EH (cell line): ENCODE data around the gene CNBP.
"Not testable (repeated sequence)": the region's sequence is repeated elsewhere in the genome, so short reads cannot be mapped to it uniquely, and the experiment has no call there.

Source experiments
- DNase-seq: peaks from one replicate; pipeline ENCODE4 v3.0.0-alpha.2; 2015; ENCODE audit warnings: low read depth

Gene CNBP

DNA sequence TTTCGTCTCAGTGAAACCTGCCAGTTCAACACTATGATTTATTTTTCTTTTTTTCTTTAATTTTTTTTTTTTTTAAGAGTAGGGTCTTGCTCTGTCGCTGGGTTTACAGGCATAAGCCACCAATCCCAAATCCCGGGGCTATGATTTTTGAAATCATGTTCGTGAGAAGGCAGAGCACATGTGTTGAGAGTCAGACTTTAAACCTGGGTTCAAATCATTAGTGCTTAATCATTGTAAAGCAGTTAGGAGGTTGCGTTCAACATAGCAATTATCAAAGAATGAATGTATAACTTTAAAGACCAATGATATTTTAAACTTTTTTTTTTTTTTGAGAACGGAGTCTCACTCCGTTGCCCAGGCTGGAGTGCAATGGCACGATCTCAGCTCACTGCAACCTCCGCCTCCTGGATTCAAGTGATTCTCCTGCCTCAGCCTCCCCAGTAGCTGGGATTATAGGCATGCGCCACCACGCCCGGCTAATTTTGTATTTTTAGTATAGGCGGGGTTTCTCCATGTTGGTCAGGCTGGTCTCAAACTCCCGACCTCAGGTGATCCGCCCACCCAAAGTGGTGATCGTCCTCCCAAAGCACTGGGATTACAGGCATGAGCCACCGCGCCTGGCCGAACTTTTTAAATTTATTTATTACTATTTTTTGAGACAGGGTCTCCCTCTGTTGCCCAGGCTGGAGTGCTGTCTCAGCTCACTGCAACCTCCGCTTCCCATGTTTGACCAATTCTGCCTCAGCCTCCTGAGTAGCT lies 1.3 kb upstream of the CNBP start:
- DNase-seq: not testable (repeated sequence)

DNA sequence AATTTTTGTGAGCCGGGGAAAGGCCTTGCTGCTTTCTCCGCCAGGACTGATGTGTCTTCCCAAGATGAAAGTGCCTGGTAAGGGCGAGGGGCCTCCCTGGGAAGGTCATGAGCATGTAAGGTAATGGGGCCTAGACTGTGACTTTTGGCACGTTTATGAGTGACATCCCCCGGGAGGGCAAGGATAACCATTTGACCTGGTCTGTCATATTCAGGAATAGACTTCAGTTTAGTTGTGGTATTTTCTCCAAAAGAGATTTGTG lies 631 bp upstream of the CNBP start:
- peak; percentile 31 for DNase-seq

DNA sequence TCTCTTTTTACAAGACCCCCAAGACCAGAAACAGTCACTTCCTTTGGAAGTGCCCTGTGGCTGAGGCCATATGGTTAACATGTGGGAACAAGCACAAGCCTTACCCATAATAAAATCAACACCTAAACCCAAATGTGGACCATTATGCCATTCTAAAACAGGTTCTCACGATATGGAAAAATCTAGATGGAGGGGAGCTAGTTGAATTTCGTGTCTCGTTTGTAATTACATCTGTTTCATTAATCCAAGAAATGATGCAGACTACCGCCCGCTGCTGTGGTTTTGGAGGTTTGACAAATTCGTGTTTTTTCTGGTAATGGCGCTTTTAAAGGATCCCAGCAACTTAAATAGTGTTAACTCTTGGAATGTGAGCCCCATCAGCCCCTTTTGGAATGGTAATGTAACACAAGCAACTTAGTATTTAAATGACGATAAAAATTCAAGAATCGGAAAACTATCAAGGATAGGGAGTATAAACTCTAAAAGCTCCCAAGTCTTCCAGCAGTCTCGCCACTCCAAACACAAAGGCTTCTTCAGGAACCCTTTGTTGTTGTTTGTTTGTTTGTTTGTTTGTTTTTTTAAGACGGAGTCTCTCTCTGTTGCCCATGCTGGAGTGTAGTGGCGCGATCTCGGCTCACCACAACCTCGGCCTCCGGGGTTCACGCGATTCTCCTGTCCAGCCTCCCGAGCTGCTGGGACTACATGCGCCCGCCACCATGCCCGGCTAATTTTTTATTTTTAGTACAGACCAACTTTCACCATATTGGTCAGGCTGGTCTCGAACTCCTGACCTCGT lies 1.1 kb downstream of the CNBP start:
- DNase-seq: peak; percentile 60

DNA sequence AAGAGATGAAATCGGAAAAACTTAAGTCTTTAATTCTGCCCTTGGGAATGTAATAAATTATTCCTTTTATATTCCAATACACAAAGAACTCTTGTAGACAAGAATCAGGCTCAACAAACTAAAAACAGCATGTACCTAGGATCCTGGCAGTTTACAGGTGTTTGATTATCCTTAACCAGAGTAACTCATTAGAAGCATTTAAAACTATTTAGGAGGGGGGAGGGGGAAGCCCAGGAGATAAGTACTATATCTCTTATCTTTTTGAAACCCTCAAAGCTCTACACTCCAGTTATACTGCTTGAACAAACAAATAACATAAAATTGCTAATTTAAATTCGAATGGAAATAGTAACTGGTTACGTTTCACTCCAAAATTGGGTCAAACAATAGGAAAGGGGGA lies 1.9 kb downstream of the CNBP start:
- no peak for DNase-seq

DNA sequence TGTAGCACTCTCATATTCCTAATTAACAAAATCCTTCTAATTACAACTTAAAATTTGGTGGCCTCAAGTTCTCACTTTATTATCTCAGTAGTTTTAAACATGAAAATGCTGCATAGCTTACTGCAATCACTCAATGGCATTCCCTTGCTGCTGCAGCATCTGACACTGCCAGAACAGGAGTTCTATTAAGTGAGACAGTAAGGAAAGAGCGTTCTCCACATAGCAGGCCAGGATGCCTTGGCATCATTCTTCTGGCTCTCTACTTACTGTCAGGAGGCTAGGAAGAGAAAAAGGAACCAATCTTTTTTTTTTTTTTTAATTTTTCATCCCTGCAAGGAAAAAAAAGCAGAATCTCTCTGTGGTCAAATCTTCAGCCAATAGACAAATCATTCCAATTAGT lies 3.2 kb downstream of the CNBP start:
- DNase-seq: peak; percentile 36

DNA sequence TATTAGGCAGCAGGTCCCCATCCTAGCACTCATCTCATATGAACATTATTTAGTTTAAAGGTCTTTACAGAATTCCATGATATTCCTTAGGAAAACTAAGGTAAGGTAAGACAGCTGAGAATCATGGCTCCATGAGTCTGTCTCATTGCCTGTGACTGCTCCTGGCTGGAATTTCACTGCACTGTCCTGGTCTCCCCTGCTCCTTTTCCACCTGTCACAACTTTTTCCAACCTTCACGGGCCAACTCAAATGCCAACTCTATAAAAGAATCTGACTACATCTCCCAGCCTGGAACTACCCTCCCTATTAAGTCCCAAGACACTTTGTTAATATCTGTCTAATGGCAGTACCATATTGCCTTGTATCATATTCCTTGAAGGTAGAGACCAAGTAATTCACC lies 7.6 kb downstream of the CNBP start:
- no peak for DNase-seq

DNA sequence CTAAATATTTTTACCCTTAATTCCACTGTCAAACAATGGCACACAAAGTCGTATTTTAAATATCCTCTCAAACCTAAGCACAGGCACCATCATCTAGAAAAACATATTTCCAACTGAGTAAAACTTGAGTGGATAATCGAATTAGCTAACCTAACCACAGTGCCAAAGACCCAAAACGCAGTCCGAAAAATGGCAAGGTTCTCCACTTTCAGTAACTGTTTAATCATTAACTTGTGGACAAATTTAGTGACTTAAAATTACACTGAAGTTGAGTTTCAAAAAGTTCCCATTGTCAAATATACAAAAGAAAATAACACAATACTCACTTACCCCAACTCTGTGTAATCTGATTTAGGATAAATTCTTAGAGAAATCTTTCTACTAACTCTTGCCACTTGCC lies 10.0 kb downstream of the CNBP start:
- no peak for DNase-seq

DNA sequence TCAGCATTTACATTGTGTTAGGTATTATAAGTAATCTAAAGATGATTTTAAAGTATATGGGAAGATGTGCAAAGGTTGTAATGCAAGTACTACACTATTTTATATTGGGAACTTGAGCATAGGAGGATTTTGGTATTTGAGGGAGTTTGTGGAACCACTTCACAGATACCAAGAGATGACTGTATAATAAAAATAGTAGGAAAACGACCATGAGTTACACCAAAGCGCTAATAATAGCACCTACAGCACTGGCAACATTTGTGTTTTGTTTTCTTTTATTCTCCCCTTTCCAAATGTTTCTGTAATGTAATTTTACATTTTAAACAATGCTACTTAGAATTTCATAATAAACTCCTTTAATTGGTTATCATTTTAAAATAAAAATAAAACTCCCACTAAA lies 10.5 kb downstream of the CNBP start:
- no peak for DNase-seq

DNA sequence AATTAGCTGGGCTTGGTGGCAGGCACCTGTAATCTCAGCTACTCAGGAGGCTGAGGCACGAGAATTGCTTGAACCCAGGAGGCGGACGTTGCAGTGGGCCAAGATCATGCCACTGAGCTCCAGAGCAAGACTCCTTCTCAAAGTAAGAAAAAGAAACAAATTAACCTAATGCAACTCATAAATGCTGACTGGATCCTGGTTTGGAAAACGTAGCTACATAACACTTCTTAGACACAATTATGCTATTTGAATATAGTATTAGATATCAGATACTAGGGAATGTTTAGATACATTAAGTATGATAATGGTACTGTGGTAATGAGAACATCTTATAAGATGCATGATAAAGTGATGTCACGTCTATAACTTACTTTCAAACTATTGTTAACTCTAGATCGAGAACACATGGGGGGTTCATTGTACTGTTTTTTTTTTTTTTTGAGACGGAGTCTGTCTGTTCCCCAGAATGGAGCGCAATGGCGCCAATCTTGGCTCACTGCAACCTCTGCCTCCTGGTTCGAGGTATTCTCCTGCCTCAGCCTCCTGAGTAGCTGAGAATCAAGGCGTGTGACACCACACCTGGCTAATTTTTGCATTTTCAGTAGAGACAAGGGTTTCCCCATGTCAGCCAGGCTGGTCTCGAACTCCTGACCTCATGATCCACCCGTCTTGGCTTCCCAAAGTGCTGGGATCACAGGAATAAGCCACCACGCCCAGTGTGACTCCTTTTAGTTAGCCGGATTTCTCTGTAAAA lies 16.9 kb downstream of the CNBP start:
- no peak for DNase-seq

DNA sequence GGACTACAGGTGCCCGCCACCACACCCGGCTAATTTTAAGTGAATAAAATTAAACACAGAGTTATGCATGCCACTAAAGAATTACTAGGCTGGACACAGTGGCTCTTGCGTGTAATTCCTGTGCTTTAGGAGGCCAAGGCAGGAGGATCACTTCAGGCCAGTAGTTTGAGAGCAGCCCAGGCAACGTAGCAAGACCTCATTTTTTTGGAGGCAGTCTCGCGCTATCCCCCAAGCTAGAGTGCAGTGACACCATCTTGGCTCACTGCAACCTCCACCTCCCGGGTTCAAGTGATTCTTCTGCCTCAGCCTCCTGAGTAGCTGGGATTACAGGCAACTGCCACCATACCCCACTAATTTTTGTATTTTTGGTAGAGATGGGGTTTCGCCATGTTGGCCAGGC lies 18.1 kb downstream of the CNBP start:
- not testable (repeated sequence) for DNase-seq

DNA sequence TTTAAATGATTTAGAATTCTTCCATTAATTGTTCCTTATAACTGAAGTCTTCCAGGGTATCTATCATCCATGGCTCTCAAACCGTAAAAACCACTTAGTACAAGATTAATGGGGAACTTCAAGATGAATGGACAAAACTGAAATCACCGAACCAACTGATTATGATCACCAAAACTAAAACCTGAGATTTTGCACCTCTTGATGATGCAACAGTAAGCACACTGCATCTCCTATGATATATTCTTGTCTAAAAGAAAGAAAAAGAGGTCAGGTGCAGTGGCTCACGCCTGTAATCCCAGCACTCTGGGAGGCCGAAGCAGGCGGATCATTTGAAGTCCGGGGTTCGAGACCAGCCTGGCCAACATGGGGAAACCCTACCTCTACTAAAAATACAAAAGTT lies 19.2 kb downstream of the CNBP start:
- DNase-seq: no peak

DNA sequence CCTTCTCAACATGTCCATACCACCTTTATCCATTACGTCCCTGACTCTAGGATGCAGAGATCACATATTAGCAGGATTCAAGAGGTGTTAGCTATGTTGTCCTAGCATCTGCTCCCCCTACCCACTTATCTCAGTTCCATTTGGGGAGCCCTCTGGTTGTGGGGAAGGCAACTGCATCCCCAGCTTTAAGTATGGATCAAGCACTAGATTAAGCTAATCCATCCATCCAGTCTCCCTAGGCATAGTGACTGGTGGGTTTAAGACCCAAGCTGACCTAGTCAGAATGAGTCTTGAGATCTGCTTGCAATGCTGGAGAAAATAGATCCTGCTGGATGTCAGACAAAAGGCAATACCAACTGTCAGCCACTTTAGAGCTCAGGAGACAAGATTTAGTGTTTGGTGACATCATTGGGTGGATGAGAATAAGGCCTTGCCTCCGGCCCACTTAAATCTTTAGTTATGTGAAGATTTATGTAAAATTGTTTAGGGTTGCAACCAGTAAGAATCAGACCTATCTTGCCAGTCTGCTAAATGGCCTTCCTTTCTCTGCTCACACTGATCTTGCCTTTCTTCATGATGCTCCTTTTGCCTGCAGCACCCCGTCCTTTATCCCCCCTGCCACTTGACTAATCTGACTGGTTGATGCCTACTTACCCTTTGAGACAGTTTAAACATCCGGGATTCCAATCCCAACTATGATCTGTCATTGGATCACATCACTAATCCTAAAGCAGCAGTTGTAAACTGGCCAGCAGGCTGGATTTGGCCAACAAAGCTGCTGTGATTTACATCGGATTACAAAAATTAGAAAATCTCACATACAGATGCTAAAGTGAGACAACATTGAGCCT lies 20.7 kb downstream of the CNBP start:
- DNase-seq: no peak

DNA sequence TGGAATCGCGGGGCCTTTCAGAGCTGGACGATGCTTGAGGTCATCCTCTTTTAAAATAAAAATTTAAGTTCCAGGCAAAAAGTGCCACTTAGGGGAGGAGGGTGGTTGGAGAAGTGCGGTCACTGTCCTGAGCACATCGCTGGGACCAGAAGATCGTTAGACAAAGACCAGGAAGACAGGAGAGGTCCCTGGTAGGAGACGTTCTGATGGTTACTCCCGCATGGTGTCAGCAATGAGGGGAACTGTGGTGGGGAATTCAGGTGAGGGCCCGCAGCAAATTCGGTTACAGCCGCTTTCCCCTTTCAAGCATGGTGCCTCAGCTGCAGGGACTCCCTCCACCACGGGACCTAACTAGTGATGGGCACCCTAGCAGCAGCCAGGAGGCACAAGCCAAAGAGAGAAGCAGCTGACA lies 21.8 kb downstream of the CNBP start:
- peak; percentile 29 for DNase-seq

DNA sequence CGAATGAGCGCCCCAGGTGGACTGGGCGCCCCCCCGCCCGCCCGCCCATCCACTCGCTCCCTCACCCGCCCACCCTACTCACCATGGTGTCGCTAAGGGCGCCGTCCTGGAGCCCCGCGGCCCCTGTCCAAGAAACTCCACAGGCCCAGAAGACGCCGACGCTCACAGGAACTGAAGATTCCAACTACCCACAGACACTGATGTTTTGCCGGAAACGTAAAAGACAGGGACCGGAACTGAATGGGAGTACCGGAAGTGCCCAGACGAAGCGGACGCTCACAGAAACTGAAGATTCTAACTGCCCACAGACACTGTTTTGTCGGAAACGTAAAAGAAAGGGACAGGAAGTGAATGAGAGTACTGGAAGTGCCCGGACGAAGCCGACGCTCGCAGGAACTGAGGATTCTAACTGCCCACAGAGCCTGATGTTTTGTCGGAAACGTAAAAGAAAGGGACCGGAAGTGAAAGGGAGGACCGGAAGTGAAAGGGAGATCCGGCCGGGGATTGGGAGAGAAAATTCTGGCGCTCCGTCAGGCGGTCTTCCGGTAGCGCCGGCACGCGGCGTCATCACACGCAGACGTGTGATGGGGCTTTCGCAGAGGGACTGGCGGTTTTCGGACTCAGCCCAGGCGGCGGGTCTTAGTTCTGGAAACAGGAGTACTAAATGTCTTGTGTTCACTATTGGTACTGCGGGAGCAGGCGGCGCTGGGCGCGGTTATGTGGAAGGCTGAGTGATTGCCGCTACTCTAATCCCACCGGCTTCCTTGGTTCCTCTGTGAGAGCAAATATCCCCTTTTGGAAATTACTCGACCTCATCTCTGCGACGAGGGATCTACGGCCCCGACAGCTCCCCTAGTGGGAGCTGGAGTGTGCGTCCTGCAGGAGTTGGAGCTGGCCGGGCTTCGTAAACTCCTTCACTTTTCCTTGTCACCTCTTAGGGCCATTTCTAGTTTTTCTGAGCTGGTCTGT lies 22.5 kb downstream of the CNBP start, which contains the start of gene ISY1:
Gene ISY1, minus strand, starts transcription at position 173 of the 969 bp plus-strand sequence. Its CDS starts 88 bp downstream, at position 85.
- DNase-seq: peak; percentile 96

DNA sequence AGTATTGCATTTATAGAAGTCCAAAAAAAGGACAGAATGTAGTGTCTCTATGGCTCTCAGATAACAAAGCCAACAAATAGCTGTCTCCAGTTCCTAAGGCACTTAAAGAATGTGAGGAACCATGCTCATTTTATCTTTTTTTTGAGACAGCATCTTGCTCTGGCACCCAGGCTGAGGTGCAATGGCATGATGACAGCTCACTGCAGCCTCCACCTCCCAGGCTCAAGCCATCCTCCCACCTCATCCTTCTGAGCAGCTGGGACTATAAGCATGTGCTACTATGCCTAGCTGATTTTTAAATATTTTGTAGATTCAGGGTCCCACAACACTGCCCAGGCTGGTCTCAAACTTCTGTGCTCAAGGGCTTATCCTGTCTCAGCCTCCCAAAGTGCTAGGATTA lies 38.9 kb downstream of the CNBP start:
- no peak for DNase-seq

DNA sequence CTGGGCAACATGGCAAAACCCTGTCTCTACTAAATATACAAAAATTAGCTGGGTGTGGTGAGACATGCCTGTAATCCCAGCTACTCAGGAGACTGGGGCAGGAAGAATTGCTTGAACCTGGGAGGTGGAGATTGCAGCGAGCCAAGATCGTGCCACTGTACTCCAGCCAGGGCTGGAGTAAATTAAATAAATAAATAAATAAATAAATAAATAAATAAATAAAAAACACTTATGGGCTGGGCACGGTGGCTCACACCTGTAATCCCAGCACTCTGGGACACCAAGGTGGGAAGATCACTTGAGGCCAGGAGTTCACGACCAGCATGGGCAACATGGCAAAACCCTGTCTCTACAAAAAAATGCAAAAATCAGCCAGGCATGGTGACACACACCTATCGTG lies 42.7 kb downstream of the CNBP start:
- not testable (repeated sequence) for DNase-seq

DNA sequence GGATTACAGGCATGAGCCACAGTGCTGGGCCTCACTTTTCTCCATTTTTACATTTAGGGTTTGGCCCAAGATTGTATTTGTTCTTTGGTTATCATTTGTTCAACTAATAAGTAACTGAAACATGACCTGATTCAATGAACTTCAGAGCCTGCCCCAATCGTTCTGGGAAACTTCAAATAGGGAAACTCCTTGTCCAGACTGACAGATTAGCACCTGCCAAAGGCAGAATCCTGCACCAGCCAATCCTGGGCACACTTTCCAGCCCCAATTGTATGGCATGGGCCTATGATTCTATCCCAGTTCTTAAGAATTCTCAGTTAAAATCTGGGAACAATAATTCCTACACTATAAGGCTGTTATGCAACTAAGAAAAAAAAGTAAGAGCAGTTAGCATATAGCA lies 43.8 kb downstream of the CNBP start:
- DNase-seq: no peak

DNA sequence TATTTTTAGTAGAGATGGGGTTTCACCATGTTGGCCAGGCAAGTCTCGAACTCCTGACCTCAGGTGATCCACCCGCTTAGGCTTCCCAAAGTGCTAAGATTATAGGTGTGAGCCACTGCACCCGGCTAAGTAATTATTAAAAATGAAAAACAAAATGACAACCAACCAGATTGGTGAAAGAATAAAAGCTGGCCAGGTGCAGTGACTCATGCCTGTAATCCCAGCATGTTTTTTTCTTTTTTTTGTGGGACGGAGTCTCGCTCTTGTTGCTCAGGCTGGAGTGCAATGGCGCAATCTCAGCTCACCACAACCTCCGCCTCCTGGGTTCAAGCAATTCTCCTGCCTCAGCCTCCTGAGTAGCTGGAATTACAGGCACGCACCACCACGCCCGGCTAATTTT lies 47.4 kb downstream of the CNBP start:
- not testable (repeated sequence) for DNase-seq

DNA sequence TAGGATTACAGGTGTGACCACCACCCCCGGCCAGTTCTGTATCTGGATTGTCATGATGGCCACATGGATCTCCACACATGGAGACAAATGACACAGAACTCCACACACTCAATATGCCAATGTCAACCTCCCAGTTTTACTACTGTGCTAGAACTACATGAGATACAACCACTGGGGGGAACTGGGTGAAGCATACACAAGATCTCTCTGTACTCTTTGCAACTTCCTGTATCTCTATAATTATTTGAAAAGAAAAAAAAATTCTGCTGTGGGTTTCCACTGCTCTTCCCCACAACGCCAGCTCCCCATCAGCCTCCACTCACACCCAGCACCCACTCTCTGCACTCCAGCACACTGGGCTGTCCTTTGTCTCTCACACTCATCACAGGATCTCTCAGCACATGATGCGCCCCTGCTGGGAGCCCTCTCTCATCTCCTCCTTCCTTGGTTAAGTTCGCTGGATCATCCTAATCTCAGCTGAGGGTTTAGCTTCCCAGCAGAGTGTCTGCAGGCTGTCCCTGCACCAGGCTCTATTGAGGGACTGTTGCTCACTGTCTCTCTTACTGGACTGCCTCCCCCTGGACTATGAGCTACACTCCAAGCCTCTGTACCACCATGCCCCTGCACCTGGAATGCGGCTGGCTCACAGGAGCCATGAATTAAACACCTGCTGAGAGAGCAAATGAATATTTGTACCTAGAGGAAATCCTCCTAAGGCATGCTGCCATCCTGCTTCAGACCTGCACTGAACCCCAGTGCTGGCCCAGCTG lies 51.4 kb downstream of the CNBP start:
- DNase-seq: no peak

DNA sequence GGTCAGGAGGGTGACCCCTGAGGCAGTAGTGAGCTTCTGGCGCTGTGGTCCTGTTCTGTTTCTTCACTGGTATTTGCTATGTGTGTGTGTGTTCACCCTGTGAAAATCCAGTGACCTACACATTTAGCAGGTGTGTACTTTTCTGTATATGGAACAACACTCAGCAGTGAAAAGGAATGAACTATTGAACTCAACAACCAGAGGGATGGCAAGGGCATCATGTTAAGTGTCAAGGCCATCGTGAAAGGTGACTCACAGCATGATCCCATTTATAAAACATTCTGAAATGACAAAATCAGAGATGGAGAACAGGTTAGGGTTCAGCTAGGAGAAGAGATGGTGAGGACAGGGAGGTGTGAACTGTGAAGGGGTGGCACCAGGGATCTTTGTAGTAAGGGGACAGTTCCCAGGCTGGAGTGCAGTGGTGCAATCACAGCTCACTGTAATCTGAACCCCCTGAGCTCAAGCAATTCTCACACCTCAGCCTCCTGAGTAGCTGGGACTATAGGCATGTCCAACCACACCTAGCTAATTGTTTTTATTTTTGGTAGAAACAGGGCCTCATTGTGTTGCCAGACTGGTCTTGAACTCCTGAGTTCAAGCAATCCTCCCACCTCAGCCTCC lies 52.1 kb downstream of the CNBP start:
- no peak for DNase-seq
